ENCODE data around the gene GABRG3. TPM values are rescaled to one million over a fixed set of nuclear protein-coding genes. Genes with fewer than 3 reads are reported as not detected.
A peak's percentile ranks its signal among the peaks of the same experiment; 100 is the strongest.
"Not testable (repeated sequence)": the region's sequence is repeated elsewhere in the genome, so short reads cannot be mapped to it uniquely, and the experiment has no call there.

Gene GABRG3
- total RNA-seq, 1 donor: not detected

GRCh38 chr15:27292641-27293040 lies 321.7 kb downstream of the GABRG3 start:
- no peak for DNase-seq (ENCODE audit: low read depth in 2 of 3, low spot score in 2 of 3)

DNA sequence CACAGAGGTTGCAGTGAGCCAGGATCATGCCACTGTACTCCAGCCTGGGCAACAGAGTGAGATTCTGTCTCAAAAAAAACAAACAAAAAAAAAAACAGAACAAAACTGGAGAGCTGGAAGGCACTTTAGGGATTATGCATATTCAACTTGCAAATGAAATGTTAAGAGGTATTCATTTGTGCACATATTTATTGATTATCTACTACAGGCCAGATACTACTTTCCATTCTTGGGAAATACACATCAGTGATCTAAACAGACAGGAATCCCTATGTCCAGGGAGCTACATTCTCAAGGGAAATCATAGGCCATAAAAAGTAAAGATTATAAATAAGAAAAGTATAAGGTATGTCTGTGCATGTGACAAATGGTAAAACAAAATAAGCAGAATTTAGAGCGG lies 322.6 kb downstream of the GABRG3 start:
- no peak for DNase-seq (ENCODE audit: low read depth in 2 of 3, low spot score in 2 of 3)

DNA sequence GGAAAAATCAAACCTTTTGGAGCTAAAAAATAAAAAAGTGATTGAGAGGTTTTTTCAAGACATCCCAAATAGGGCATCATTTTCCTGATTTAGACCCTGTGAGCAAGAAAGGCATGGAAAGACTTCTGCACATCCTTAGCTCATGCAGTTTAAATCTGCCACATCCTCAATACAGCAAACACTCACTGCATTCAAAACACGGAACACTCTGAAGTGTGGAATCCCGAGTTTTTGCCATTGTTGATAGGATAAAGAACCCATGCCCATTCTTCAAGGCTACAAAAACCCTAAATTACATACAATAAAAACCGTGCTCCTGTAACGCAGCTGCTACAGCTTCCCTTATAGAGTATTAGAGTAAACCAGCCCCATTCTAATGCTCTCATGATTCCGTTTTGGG lies 346.8 kb downstream of the GABRG3 start:
- DNase-seq (ENCODE audit: low read depth in 2 of 3, low spot score in 2 of 3): no peak

- DNase-seq (ENCODE audit: low read depth in 2 of 3, low spot score in 2 of 3): peak in 1 of 3 donors; percentile 27
Measured at GRCh38 chr15:27323801-27324200, 352.8 kb downstream of the GABRG3 start.

- DNase-seq (ENCODE audit: low read depth in 2 of 3, low spot score in 2 of 3): no peak
Measured at GRCh38 chr15:27324886-27325615, 354.1 kb downstream of the GABRG3 start.

DNA sequence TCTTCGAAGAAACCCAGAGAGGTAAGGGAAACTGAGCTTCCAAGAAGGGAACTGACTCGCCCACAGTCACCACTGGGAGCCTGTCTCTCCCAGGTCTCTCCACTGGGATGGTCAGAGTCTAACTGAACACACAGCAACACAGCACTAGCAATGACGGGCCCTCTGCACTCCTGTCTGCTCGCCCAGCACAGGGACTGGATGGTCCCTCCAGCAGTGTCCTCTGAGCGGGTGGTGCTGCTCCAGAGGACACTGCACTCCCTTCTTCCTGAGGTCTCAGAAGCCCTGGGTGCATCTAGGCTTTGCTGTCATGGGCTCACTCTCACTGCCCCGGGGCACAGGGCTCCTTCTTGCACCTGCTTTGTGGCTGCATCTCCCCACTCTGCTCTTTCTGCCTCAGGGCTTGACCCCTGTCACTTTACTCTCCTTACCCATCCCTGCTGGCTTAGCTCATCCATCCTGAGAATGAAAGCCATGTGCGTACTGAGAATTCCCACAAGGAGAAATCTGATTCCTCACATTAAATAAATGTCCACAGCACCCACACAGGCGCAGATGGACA lies 356.6 kb downstream of the GABRG3 start:
- no peak for DNase-seq (ENCODE audit: low read depth in 2 of 3, low spot score in 2 of 3)

DNA sequence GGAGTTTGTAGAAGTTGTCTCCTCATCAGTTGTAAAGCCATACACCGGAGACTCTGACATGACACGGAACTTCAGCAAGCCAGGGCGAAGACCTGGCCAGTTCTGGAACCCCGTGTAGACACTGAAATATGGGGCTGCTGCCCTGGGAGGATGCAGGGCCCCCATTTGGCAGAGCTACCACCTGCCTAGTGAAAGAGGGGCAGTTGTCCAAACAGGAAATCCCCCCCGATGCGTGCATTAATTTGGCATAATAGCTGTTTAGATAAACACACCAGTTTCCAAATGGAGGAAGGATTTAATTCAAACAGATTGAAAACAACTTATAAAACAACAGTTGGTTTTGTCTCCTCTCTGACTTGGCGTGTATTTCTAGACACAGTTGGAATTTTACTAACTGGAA lies 357.2 kb downstream of the GABRG3 start:
- no peak for DNase-seq (ENCODE audit: low read depth in 2 of 3, low spot score in 2 of 3)

GRCh38 chr15:27328608-27329007 lies 357.6 kb downstream of the GABRG3 start:
- DNase-seq (ENCODE audit: low read depth in 2 of 3, low spot score in 2 of 3): no peak

DNA sequence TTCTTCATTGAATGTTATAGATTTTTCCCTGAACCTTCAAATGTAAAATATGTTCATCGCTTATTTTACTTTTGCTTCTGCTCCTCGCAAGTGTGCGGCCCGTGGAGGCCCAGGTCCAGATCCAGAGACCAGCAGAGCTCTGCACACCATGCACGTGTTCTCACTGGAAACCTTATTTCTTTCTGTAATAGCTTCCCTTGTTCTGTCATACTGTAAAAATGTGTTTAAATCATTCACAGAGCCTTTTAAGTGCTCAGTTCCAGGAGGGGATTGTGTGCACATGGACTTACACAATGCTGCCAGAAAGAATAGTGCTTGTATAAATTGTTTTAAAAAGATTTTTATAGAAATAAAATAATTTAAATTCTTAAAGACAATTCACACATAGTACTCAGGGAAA lies 359.3 kb downstream of the GABRG3 start:
- DNase-seq (ENCODE audit: low read depth in 2 of 3, low spot score in 2 of 3): no peak

GRCh38 chr15:27336676-27337075 lies 365.7 kb downstream of the GABRG3 start:
- DNase-seq (ENCODE audit: low read depth in 2 of 3, low spot score in 2 of 3): no peak

DNA sequence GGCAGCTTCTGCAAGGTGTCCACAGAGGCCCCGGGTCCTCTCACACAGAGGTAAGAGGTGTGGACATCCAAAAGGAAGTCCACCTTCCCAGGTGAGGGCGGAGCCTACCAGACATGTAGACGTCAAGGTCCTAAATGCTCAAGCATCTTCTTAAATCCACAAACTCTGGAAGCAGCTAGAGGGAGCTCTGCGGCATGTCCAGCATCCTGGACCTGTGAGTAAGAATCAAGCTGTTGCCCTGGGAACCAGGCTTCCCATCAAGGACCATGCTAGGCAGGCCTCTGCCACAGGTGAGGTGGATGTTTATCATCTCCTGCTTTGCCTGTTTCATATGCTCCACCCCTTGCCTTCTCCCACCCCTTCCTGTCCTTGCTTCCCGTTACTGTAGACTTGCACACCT lies 368.2 kb downstream of the GABRG3 start:
- no peak for DNase-seq (ENCODE audit: low read depth in 2 of 3, low spot score in 2 of 3)

DNA sequence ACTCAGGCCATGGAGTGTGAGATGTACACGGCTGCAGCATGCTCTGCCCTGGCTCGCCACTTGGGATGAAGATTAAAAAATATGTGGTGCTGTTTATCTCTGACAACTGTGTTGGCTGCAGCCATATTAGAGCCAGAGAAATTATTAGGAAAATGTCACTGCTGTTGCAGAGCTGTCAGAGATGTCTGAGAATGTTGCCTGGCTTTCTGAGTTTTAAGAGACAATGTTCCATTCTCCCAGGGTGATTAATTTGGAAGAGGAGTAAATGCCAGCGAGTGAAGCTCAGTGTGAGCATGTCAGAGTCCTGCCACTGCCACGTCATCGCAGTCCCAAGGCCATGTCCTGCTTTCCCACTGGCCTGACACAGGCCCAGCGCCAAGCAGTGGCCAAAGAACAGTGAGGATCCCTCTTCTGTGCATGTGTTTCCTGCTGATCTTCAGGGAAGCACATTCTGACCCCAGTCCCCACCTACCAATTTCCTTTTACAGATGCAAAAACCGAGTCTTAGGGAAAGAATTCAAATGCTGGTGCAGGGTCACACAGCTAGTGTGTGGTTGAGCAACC lies 370.9 kb downstream of the GABRG3 start:
- no peak for DNase-seq (ENCODE audit: low read depth in 2 of 3, low spot score in 2 of 3)

GRCh38 chr15:27342991-27343390 lies 372.0 kb downstream of the GABRG3 start:
- no peak for DNase-seq (ENCODE audit: low read depth in 2 of 3, low spot score in 2 of 3)

DNA sequence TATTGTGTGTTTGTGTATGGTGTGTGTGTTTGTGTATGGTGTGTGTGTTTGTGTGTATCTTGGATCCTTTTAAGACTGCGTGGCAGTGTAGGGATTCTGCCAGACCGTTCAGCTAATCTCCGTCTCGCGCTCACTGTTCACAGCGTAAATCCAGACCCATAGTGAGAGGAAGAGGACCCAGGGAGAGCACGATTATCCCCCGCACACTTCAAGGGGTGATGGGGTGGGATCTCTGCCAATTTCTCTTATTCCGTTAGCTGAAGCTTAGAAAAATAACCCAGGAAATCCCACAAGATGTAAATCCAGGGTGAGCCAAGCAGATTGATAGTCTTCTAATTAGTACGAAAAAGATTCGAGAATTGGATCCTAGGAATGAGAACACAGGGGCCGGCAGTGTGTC lies 381.2 kb downstream of the GABRG3 start:
- DNase-seq (ENCODE audit: low read depth in 2 of 3, low spot score in 2 of 3): no peak

DNA sequence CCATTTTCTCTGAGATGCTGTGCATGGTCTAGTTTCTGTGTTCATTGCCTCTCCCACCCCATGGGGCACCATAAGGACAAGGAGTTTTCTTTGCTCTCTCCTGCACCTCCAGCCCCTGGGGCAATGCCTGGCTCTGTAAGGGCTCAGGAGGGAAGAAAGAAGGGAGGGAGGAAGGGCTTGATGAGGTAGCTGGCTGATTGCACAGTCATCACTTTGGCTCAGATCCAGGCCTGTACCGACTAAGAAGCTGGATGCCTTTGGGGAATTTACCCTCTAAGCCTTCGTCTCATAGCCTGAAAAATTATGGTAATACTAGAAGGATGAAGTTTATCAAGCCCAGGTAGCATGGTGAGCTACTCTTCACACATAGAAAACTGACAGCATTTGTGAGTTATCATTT lies 382.9 kb downstream of the GABRG3 start:
- peak in 1 of 3 donors; percentile 44 for DNase-seq (ENCODE audit: low read depth in 2 of 3, low spot score in 2 of 3)

DNA sequence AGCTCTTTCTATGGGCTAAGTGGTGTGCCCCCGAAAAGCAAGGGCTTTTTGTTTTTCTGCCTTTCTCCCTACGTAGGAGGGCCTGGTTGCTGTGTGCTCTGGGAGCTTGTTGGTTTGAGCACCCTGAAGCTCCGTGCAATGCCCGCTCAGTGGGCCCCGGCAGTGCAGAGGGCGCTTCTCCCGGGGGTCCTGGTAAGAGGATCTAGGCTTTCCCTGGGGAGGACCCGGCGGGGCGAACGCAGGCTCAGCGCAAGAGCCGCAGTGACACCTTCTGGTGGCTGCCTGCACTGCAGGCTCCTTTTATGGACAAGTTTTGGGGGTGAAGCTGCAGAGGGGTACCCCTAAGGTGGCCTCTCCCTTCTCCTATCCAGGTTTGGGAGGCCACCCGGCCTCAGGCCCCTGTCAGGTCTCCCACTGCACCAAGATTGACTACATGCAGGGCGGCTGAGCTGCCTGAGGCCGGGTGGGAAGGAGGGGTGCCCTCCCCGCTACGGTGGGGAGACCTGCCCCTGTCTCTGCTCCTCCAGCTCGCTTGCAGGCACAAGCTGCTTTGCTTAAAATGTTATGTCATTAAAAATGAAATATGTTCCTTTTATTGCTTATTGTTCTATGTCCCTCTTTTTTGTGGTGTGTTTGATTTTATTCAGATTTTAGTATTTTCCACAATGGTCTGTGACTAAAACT lies 387.9 kb downstream of the GABRG3 start:
- DNase-seq (ENCODE audit: low read depth in 2 of 3, low spot score in 2 of 3): peak in 2 of 3 donors; percentile 5 to 23

DNA sequence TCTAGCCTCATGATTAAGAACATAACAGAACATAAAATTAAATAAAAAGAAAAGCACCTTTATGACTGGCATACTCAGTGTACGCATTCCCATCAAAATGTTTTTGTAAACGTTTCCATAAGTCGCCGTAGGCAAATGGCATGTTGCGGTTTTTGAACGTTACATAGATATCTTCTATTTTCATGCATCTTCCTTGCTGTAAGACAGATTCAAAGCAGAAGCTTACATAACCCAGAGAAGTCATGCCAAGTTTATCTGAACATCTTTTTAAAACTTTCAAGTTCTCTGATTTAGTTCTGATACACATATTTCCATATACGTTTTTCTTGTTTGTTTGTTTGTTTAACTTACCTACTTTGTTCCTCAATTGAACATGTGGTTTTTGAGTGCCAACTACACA lies 388.6 kb downstream of the GABRG3 start:
- no peak for DNase-seq (ENCODE audit: low read depth in 2 of 3, low spot score in 2 of 3)

DNA sequence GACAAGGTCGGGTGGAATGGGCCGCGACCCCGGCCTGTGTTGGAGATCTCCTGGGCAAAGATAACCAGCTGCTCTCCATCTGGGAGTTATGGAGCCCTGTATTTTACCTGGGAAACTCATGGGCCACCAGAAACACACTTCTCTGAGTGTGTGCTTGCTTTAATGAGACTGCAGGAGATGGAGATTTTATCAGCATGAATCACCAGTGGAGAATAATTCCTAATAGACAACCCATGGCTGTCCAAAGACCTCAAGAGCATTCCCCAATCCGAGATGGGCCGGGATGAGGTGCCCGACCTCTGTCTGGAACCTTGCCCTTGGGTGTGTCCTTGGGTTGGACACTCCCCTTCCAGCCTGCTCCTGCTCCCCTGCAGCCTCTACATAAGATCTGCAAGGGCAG lies 389.3 kb downstream of the GABRG3 start:
- DNase-seq (ENCODE audit: low read depth in 2 of 3, low spot score in 2 of 3): no peak

DNA sequence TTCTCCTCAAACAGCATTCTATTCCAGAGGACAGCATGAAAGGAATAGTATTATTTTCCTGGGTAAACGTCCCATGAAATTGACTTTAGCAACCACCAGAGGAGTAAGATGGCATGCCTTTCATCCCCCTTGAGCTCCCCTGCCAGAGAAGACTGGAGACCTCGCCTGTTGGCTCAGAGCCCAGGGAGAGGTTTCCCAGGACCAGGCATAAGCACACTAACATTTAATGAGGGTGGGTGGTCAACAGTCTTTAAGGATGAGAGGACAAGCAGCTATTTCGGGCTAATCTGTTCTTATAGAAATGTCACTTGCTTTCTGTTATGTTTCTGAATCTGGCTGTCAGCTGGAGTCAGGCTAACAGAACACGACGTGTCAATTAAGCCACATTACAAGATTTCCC lies 390.5 kb downstream of the GABRG3 start:
- DNase-seq (ENCODE audit: low read depth in 2 of 3, low spot score in 2 of 3): no peak

DNA sequence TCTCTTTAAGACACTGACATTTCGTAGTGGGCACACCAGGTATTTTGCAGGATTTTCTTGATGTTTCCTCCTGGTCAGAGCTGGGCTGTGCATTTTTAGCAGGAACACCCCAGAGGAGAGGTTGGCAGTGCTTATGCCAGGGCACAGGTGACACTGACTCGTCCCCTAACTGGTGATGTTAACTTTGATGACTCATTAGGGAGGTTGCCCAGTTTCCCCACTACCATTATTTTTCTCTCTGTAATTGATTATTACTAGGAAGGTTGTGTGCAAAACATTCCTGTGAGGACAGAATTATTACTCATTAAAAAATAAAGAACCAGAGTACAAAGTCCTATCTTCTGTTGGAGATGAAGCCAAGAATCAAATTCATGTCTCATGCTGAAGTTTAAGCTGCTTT lies 394.5 kb downstream of the GABRG3 start:
- no peak for DNase-seq (ENCODE audit: low read depth in 2 of 3, low spot score in 2 of 3)

DNA sequence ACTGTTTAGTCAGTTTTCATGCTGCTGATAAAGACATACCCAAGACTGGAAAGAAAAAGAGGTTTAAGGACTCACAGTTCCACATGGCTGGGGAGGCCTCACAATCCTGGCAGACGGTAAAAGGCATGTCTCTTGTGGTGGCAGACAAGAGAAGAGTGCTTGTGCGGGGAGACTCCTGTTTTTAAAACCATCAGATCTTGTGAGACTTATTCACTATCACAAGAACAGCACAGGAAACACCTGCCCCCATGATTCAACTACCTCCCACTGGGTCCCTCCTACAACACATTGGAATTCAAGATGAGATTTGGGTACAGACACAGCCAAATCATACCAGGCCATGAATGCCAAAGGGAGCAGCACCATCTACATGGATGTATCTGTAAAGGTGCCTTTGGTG lies 406.4 kb downstream of the GABRG3 start:
- not testable (repeated sequence) for DNase-seq (ENCODE audit: low read depth in 2 of 3, low spot score in 2 of 3)

Data from hematopoietic multipotent progenitor cell (in vitro differentiated cells).